ENCODE data around the gene LST1.
"Not testable (repeated sequence)": the region's sequence is repeated elsewhere in the genome, so short reads cannot be mapped to it uniquely, and the experiment has no call there.

The LST1 gene

DNA sequence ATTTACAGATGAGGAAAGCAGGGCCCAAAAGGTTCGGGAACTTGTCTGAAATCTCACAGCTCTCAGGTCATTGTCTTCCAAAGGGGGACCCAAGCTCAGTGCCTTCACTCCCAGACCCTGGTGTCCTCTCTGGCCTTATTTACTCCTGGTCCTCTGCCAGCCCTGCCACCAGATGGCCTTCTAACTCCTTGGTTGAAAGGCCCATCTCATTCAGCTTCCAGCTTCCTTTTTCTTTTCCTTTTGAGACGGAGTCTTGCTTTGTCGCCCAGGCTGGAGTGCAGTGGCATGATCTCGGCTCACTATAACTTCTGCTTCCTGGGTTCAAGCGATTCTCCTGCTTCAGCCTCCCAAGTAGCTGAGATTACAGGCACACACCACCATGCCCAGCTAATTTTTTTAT, 34.7 kb upstream of the LST1 start:
- H3K4me3 Mint-ChIP-seq, H3K27me3 Mint-ChIP-seq, H3K9me3 Mint-ChIP-seq: not testable (repeated sequence)
- H3K4me1 Mint-ChIP-seq (ENCODE audit: low read depth), result peaks cover 30% of the 10 kb centered on the region
- peak overlapping the region; percentile 41 for H3K27ac Mint-ChIP-seq
- intact Hi-C loops (cut with micrococcal nuclease), result loop anchor here (1.0 kb wide), 1 partner anchor 47 kb away; no protein-coding TSS in a partner anchor
- H3K36me3 Mint-ChIP-seq (ENCODE audit: low read depth), result peaks cover 47% of the 10 kb centered on the region

GRCh38 chr6:31556307-31556706, 29.8 kb upstream of the LST1 start:
- intact Hi-C loops (cut with micrococcal nuclease), result no loop called here
- H3K4me1 Mint-ChIP-seq (ENCODE audit: low read depth), result peaks cover 51% of the 10 kb centered on the region
- peaks cover 47% of the 10 kb centered on the region for H3K36me3 Mint-ChIP-seq (ENCODE audit: low read depth)
- no peak overlapping the region for H3K27ac Mint-ChIP-seq
- no peaks in the 10 kb centered on the region for H3K9me3 Mint-ChIP-seq
- H3K27me3 Mint-ChIP-seq, result no peaks in the 10 kb centered on the region
- H3K4me3 Mint-ChIP-seq, result no peak overlapping the region

DNA sequence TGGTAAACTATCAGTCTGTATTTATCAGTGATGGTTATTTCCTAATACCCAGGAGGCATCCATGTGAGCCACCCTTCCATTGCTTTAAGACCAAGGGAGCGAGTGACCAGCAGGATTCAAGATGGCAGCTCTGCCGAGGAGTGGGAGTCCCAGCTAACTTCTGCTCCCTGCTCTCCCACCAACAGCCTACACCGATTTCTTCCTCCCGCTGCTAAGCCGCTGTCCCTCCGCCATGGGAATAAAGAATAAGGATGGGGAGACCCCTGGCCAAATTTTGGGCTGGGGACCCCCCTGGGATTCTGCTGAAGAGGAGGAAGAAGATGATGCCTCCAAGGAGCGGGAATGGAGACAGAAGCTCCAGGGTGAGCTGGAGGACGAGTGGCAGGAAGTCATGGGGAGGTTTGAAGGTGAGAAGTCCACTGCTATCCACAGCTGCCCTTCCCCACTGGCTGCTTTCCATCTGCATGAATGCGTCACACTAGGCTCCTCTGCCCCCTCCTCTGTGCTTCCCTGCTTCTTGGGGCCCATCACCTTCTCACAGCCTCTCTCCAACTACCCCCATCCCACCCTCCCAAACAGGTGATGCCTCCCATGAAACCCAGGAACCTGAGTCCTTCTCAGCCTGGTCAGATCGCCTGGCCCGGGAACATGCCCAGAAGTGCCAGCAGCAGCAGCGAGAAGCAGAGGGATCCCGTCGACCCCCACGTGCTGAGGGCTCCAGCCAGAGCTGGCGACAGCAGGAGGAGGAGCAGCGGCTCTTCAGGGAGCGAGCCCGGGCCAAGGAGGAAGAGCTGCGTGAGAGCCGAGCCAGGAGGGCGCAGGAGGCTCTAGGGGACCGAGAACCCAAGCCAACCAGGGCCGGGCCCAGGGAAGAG, 28.4 kb upstream of the LST1 start:
- H3K9me3 Mint-ChIP-seq, result no peaks in the 10 kb centered on the region
- intact Hi-C loops (cut with micrococcal nuclease), result no loop called here
- peaks cover 39% of the 10 kb centered on the region for H3K36me3 Mint-ChIP-seq (ENCODE audit: low read depth)
- H3K27me3 Mint-ChIP-seq, result no peaks in the 10 kb centered on the region
- peaks cover 62% of the 10 kb centered on the region for H3K4me1 Mint-ChIP-seq (ENCODE audit: low read depth)
- peak overlapping the region; percentile 61 for H3K4me3 Mint-ChIP-seq
- peak overlapping the region; percentile 89 for H3K27ac Mint-ChIP-seq

- H3K27me3 Mint-ChIP-seq, result no peaks in the 10 kb centered on the region
- H3K36me3 Mint-ChIP-seq (ENCODE audit: low read depth), result peaks cover 35% of the 10 kb centered on the region
- intact Hi-C loops (cut with micrococcal nuclease), result no loop called here
- peak overlapping the region; percentile 61 for H3K4me3 Mint-ChIP-seq
- H3K27ac Mint-ChIP-seq, result peak overlapping the region; percentile 89
- peaks cover 68% of the 10 kb centered on the region for H3K4me1 Mint-ChIP-seq (ENCODE audit: low read depth)
- H3K9me3 Mint-ChIP-seq, result no peaks in the 10 kb centered on the region
Measured at GRCh38 chr6:31558318-31558625, 27.8 kb upstream of the LST1 start.

DNA sequence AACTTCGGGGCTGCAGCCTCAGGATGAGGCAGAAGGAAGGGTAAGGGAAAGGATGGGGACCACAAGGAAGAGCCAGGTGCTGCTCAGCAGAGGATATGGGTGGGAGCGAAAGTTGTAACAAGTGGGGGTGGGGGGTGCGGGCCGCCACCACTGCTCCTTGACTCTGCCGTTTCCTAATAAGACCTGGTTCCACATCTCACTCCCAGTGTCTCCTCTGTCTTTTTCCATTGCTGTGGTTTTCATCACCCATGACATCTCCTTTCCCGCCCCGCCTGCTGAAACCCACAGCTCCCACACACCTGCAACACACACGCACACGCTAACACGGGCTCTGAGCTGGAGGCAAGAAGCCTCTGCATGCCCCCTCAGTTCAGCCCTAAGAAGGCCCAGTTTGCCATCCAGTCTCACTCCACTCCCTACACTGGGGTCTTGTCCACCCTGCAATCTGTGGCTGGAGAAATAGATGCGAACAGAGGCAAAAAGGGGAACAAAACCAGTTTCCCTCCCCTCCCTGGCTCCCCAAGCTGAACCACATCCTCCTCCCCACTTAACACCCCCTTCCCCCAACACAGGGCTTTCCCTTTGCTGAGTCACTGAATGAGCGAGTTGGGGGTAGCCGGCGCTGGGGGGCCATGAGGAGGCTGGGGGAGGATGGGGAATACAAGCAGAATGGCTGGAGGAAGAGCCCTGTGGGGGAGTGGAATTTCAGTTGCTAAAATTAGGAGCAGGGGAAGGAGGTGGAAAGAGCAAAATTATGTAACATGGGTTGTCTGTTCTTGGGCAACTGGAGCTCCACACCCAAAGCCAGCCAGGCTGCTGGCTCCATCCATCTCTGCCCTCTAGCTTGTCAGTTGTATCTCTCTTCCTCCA, 27.2 kb upstream of the LST1 start:
- H3K4me3 Mint-ChIP-seq, result peak overlapping the region; percentile 61
- H3K4me1 Mint-ChIP-seq (ENCODE audit: low read depth), result peaks cover 73% of the 10 kb centered on the region
- peaks cover 32% of the 10 kb centered on the region for H3K36me3 Mint-ChIP-seq (ENCODE audit: low read depth)
- intact Hi-C loops (cut with micrococcal nuclease), result no loop called here
- no peaks in the 10 kb centered on the region for H3K9me3 Mint-ChIP-seq
- H3K27me3 Mint-ChIP-seq, result no peaks in the 10 kb centered on the region
- peak overlapping the region; percentile 89 for H3K27ac Mint-ChIP-seq

GRCh38 chr6:31559606-31559957, 26.5 kb upstream of the LST1 start:
- no peaks in the 10 kb centered on the region for H3K9me3 Mint-ChIP-seq
- H3K36me3 Mint-ChIP-seq (ENCODE audit: low read depth), result peaks cover 25% of the 10 kb centered on the region
- H3K4me1 Mint-ChIP-seq (ENCODE audit: low read depth), result peaks cover 76% of the 10 kb centered on the region
- H3K27ac Mint-ChIP-seq, result peak overlapping the region; percentile 89
- intact Hi-C loops (cut with micrococcal nuclease), result no loop called here
- no peaks in the 10 kb centered on the region for H3K27me3 Mint-ChIP-seq
- peak overlapping the region; percentile 61 for H3K4me3 Mint-ChIP-seq

DNA sequence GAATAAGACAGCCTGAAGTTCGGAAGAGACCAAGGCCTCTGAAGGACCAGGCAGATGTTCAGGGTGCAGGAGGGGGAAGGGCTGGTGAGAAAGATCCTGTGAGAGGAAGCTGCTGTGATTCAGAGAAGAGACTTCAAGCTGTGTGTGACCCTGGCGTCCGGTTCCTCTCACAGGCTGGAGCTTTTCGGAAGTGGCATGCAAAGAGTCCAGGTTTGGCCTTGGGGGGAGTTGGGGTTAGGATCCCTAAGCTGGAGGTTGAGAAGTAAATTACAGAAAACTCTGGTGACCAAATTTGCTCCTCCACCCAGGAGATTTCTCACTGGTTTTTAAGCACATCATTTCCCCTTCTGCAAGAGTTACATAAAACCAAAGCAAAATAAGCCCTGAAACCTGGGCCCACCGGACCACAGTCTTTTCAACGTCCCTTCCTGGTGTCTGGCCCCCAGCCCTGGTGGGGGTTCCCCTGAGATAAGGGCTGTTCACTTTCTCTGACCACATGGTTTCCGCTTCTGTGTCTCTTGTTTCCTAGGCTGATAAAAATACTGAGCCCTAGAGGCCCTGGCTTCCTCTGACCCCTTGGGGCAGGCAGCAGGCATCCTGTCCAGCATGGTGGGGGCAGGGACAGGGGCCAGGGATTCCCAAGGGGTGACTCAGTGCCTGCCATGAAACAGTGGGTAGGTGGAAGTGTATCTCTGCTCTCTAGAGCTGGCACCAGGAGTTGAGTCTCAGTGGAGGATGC, 25.9 kb upstream of the LST1 start:
- H3K27ac Mint-ChIP-seq, result peak overlapping the region; percentile 89
- intact Hi-C loops (cut with micrococcal nuclease), result no loop called here

GRCh38 chr6:31560697-31561058, 25.4 kb upstream of the LST1 start:
- H3K4me3 Mint-ChIP-seq, result peak overlapping the region; percentile 13

More for the DNA sequence above, 25.9 kb upstream of the LST1 start:
- Mint-ChIP-seq H3K36me3 (ENCODE audit: low read depth) (peaks cover 23% of the 10 kb centered on the region), H3K4me3 (peak overlapping the region; percentile 61), H3K9me3 (no peaks in the 10 kb centered on the region), H3K27me3 (no peaks in the 10 kb centered on the region), H3K4me1 (ENCODE audit: low read depth) (peaks cover 76% of the 10 kb centered on the region)

GRCh38 chr6:31567531-31568370, 18.3 kb upstream of the LST1 start:
- intact Hi-C loops (cut with micrococcal nuclease), result no loop called here

More at GRCh38 chr6:31560697-31561058, 25.4 kb upstream of the LST1 start:
- peaks cover 23% of the 10 kb centered on the region for H3K36me3 Mint-ChIP-seq (ENCODE audit: low read depth)
- peaks cover 76% of the 10 kb centered on the region for H3K4me1 Mint-ChIP-seq (ENCODE audit: low read depth)
- no peaks in the 10 kb centered on the region for H3K27me3 Mint-ChIP-seq
- no peaks in the 10 kb centered on the region for H3K9me3 Mint-ChIP-seq
- peak overlapping the region; percentile 89 for H3K27ac Mint-ChIP-seq
- intact Hi-C loops (cut with micrococcal nuclease), result no loop called here

DNA sequence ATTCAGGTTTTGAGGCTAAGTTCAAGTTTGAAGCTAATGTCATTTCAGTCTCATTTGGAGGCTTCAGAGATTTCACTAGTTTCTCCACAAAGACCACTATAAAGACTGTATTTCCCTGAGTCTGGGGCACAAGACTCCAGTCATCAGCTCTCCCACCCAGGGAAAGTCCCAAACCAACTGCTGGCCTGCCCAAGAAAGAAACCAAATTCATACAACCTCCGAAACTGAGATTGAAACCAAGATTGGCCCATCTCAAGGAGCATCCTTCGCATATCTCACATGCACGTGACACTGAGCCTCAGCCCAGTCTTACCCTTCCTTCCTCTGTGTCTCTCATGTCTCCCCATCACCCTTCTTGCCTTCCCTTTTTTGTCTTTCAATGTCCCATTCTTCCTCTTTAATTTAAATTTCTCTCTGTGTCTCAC, 17.5 kb upstream of the LST1 start:
- Mint-ChIP-seq H3K9me3 (no peaks in the 10 kb centered on the region), H3K27me3 (peaks cover 3% of the 10 kb centered on the region), H3K36me3 (ENCODE audit: low read depth) (no peaks in the 10 kb centered on the region), H3K27ac (peak overlapping the region; percentile 71), H3K4me3 (no peak overlapping the region), H3K4me1 (ENCODE audit: low read depth) (peaks cover 46% of the 10 kb centered on the region)
- intact Hi-C loops (cut with micrococcal nuclease), result no loop called here

More at GRCh38 chr6:31567531-31568370, 18.3 kb upstream of the LST1 start:
- H3K27ac Mint-ChIP-seq, result peak overlapping the region; percentile 71
- H3K4me1 Mint-ChIP-seq (ENCODE audit: low read depth), result peaks cover 47% of the 10 kb centered on the region
- no peaks in the 10 kb centered on the region for H3K27me3 Mint-ChIP-seq
- no peaks in the 10 kb centered on the region for H3K9me3 Mint-ChIP-seq
- H3K4me3 Mint-ChIP-seq, result no peak overlapping the region
- no peaks in the 10 kb centered on the region for H3K36me3 Mint-ChIP-seq (ENCODE audit: low read depth)

- no peaks in the 10 kb centered on the region for H3K9me3 Mint-ChIP-seq
- peaks cover 55% of the 10 kb centered on the region for H3K4me1 Mint-ChIP-seq (ENCODE audit: low read depth)
- no peak overlapping the region for H3K4me3 Mint-ChIP-seq
- peaks cover 3% of the 10 kb centered on the region for H3K27me3 Mint-ChIP-seq
- intact Hi-C loops (cut with micrococcal nuclease), result no loop called here
- H3K27ac Mint-ChIP-seq, result no peak overlapping the region
- no peaks in the 10 kb centered on the region for H3K36me3 Mint-ChIP-seq (ENCODE audit: low read depth)
Measured at GRCh38 chr6:31569861-31570536, 16.1 kb upstream of the LST1 start.

GRCh38 chr6:31572041-31572911, 13.8 kb upstream of the LST1 start, which contains the start of gene LTA:
LTA (plus strand) TSS chr6:31572289; CDS start chr6:31572743, 454 bp downstream.
- Mint-ChIP-seq H3K9me3 (no peaks in the 10 kb centered on the region), H3K36me3 (ENCODE audit: low read depth) (peaks cover 18% of the 10 kb centered on the region), H3K4me1 (ENCODE audit: low read depth) (peaks cover 77% of the 10 kb centered on the region), H3K4me3 (no peak within 1 kb of the TSS), H3K27ac (peak within 1 kb of the TSS; percentile 79), H3K27me3 (peaks cover 3% of the 10 kb centered on the region)
- intact Hi-C loops (cut with micrococcal nuclease), result no loop called here
